ENCODE measurements around the gene SZT2.

Gene SZT2

DNA sequence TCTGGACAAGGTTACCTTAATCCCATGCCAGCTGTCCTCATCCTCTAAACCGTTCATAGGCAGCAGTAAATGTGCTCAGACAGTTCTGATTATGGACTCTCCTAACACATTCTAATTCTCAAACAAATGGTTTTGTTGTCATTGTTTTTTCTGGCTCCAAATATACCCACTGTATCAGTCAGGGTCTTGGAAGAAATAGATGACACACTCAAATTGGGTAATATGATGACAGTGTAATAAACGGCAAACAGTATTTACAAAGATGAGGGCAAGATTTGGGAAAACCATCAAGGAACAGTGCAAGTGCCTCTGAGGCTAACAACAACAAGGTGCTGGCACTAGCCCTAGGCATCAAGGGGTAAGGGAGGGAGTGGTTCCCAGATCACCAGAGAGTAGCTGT lies 35.2 kb upstream of the SZT2 start:
- no peak for DNase-seq (ENCODE audit: extremely low read depth, low read depth)
- TF ChIP-seq, protein P1, sequence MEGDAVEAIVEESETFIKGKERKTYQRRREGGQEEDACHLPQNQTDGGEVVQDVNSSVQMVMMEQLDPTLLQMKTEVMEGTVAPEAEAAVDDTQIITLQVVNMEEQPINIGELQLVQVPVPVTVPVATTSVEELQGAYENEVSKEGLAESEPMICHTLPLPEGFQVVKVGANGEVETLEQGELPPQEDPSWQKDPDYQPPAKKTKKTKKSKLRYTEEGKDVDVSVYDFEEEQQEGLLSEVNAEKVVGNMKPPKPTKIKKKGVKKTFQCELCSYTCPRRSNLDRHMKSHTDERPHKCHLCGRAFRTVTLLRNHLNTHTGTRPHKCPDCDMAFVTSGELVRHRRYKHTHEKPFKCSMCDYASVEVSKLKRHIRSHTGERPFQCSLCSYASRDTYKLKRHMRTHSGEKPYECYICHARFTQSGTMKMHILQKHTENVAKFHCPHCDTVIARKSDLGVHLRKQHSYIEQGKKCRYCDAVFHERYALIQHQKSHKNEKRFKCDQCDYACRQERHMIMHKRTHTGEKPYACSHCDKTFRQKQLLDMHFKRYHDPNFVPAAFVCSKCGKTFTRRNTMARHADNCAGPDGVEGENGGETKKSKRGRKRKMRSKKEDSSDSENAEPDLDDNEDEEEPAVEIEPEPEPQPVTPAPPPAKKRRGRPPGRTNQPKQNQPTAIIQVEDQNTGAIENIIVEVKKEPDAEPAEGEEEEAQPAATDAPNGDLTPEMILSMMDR (IDR thresholded peaks at IDR 0.05; ENCODE audit: low read depth, low read length, missing control alignments) = no peak
- H3K4me3 ChIP-seq (replicated peaks; ENCODE audit: low read depth, low read length) = no peak overlapping the region

- TF ChIP-seq, protein P1 (IDR thresholded peaks at IDR 0.05; ENCODE audit: low read depth, low read length, missing control alignments) = no peak
- no peak for DNase-seq (ENCODE audit: extremely low read depth, low read depth)
- H3K4me3 ChIP-seq (replicated peaks; ENCODE audit: low read depth, low read length) = no peak overlapping the region
Measured at GRCh38 chr1:43354936-43355335, 34.8 kb upstream of the SZT2 start.

GRCh38 chr1:43357251-43357650 lies 32.4 kb upstream of the SZT2 start:
- no peak for DNase-seq (ENCODE audit: extremely low read depth, low read depth)
- no peak overlapping the region for H3K4me3 ChIP-seq (replicated peaks; ENCODE audit: low read depth, low read length)
- TF ChIP-seq, protein P1 (IDR thresholded peaks at IDR 0.05; ENCODE audit: low read depth, low read length, missing control alignments) = no peak

DNA sequence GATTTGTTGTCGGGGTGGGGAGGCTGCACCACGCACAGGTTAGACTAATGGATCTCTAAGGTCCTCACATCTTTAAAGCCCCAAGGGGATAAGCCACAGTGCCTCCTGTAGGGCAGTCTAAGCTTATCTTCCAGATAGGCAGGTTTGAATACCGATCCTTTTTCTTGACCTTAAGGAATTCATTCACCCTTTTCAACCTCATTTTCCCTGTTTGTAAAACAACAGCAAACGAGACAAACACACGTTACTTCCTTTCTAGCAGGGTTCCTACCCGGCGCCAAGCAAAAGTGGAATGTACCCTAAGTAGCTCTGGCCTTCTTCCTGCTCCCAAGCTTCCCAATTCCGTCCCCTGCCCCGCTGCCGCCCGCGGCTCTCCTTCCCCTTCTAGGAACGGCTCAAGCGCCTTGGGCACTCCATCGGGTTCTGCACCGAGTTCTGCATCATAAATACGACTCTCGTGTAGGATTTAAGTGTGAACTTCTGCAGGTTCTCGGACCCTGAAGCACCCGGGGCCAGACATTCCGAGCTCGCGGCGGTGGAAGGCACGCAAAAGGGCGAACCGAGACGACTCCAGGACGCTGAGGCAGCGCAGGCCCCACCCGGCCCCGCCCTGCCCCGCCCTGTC lies 31.5 kb upstream of the SZT2 start:
- TF ChIP-seq, protein P1 (IDR thresholded peaks at IDR 0.05; ENCODE audit: low read depth, low read length, missing control alignments) = peak; percentile 60
- DNase-seq (ENCODE audit: extremely low read depth, low read depth) = peak; percentile 42
- peak overlapping the region; percentile 87 for H3K4me3 ChIP-seq (replicated peaks; ENCODE audit: low read depth, low read length)

DNA sequence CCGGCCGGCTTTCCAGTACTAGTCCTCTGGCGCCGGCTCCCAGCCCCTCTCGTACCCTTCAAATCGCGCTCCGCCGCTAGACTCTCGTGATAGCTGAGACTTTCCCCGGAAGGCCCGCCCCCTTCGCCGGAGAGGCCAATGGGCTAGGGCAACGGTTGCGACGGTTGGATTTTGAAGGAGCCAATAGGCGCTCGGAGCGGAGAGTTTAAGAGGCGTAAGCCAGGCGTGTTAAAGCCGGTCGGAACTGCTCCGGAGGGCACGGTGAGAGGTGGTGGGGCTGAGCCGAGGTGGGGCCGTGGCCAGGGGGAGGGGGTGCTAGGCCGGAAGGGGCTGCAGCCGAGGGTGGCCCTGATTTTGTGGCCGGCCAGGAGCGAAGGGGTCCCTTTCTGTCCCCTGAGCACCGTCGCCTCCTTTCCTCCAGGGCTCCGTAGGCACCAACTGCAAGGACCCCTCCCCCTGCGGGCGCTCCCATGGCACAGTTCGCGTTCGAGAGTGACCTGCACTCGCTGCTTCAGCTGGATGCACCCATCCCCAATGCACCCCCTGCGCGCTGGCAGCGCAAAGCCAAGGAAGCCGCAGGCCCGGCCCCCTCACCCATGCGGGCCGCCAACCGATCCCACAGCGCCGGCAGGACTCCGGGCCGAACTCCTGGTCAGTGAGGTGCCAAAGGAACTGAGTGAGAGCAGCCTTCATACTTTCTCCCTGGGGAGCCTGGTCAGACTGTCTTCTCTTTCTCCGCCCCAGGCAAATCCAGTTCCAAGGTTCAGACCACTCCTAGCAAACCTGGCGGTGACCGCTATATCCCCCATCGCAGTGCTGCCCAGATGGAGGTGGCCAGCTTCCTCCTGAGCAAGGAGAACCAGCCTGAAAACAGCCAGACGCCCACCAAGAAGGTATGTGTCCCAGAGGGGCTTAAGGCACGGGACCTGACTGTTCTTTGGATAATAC lies 30.7 kb upstream of the SZT2 start, which contains the start of gene CDC20:
Gene CDC20, plus strand, starts transcription at position 236 of the 948 bp plus-strand sequence. Its CDS starts 235 bp downstream, at position 471.
- DNase-seq (ENCODE audit: extremely low read depth, low read depth) = peak; percentile 91

GRCh38 chr1:43359696-43360095 lies 30.0 kb upstream of the SZT2 start:
- no peak for DNase-seq (ENCODE audit: extremely low read depth, low read depth)
- TF ChIP-seq, protein P1 (IDR thresholded peaks at IDR 0.05; ENCODE audit: low read depth, low read length, missing control alignments) = no peak
- H3K4me3 ChIP-seq (replicated peaks; ENCODE audit: low read depth, low read length) = peak overlapping the region; percentile 87

More for the DNA sequence above, 30.7 kb upstream of the SZT2 start, which contains the start of gene CDC20:
- TF ChIP-seq, protein P1 (IDR thresholded peaks at IDR 0.05; ENCODE audit: low read depth, low read length, missing control alignments) = no peak
- peak within 1 kb of the TSS; percentile 87 for H3K4me3 ChIP-seq (replicated peaks; ENCODE audit: low read depth, low read length)

Data from HFF-Myc (cell line).